HepG2 (cell line): ENCODE measurements around the gene MAP2K2. TPM values are rescaled to one million over a fixed set of nuclear protein-coding genes. Genes with fewer than 3 reads are reported as not detected.

Experiments
- polyA plus RNA-seq, 8 experiments: library from polyadenylated mRNA; depleted of rRNA in 3 of 8; stranded (reverse) in 7 of 8; unstranded in 1 of 8; fragments of >200 nt; fragmentation: Illumina TruSeq in 4 of 8; extraction: Trizol in 4 of 8; gene quantifications; 2 replicates each; pipeline versions ENCODE4 v1.2.1 to v1.2.3, GENCODE V29; 2011 to 2016; ENCODE audit warnings: low read depth in 4 of 8, missing spikeins in 1 of 8, mixed read lengths in 1 of 8; ENCODE audit not compliant: insufficient read depth in 1 of 8
- small RNA-seq, 3 experiments: library from RNA; depleted of rRNA; stranded (forward); fragments of <200 nt; gene quantifications; one replicate each; pipeline ENCODE3, GENCODE V24; 2012; ENCODE audit warnings: low read depth in 2 of 3, low replicate concordance in 1 of 3; ENCODE audit not compliant: insufficient read length in 3 of 3, insufficient read depth in 2 of 3
- total RNA-seq, 5 experiments: library from RNA; depleted of rRNA; stranded (reverse); fragments of >200 nt; fragmentation: Illumina TruSeq; extraction: Trizol; gene quantifications; 2 replicates each; pipeline ENCODE4 v1.2.3, GENCODE V29; 2016; ENCODE audit warnings: low read depth in 1 of 5

Gene MAP2K2
- total and polyA plus RNA-seq, 2 of the 13 experiments (the other 11 are each of a cell fraction or from before 2014, with no cell fraction given), result 70.3 to 80.9 TPM

Small RNAs within 50 kb of the gene (small RNA-seq; reads per million reads assigned to genes)
- gene RF00017, result 0 reads per million in 3 experiments

Other genes with a start within 250 kb of the MAP2K2 start
- not detected in 2 replicates for gene ATCAY, start 243.4 kb downstream of the MAP2K2 start, total RNA-seq (2016; rRNA removed; fragmentation: Illumina TruSeq; extraction: Trizol)
- not detected in 2 replicates for gene ATCAY, start 243.4 kb downstream of the MAP2K2 start, polyA plus RNA-seq (2011; rRNA removed)
- gene NMRK2, start 191.1 kb downstream of the MAP2K2 start, total RNA-seq (2016; rRNA removed; fragmentation: Illumina TruSeq; extraction: Trizol), result not detected in 2 replicates
- gene NMRK2, start 191.1 kb downstream of the MAP2K2 start, polyA plus RNA-seq (2011; rRNA removed), result not detected in 2 replicates
- gene DAPK3, start 153.0 kb downstream of the MAP2K2 start, total RNA-seq (2016; rRNA removed; fragmentation: Illumina TruSeq; extraction: Trizol), result 22.0 and 30.5 TPM in 2 replicates
- 37.3 and 51.9 TPM in 2 replicates for gene DAPK3, start 153.0 kb downstream of the MAP2K2 start, polyA plus RNA-seq (2011; rRNA removed)
- gene EEF2, start 138.7 kb downstream of the MAP2K2 start, total RNA-seq (2016; rRNA removed; fragmentation: Illumina TruSeq; extraction: Trizol), result 1,722 and 1,777 TPM in 2 replicates
- gene EEF2, start 138.7 kb downstream of the MAP2K2 start, polyA plus RNA-seq (2011; rRNA removed), result 1,441 and 1,465 TPM in 2 replicates
- gene PIAS4, start 116.4 kb downstream of the MAP2K2 start, total RNA-seq (2016; rRNA removed; fragmentation: Illumina TruSeq; extraction: Trizol), result 20.1 and 22.4 TPM in 2 replicates
- gene PIAS4, start 116.4 kb downstream of the MAP2K2 start, polyA plus RNA-seq (2011; rRNA removed), result 8.7 and 9.0 TPM in 2 replicates
- gene ZBTB7A, start 57.2 kb downstream of the MAP2K2 start, total RNA-seq (2016; rRNA removed; fragmentation: Illumina TruSeq; extraction: Trizol), result 3.5 and 3.6 TPM in 2 replicates
- gene ZBTB7A, start 57.2 kb downstream of the MAP2K2 start, polyA plus RNA-seq (2011; rRNA removed), result 4.0 and 5.5 TPM in 2 replicates
- gene CREB3L3, start 29.5 kb upstream of the MAP2K2 start, total RNA-seq (2016; rRNA removed; fragmentation: Illumina TruSeq; extraction: Trizol), result 3.8 and 4.5 TPM in 2 replicates
- 3.8 and 7.0 TPM in 2 replicates for gene CREB3L3, start 29.5 kb upstream of the MAP2K2 start, polyA plus RNA-seq (2011; rRNA removed)
- gene SIRT6, start 58.4 kb upstream of the MAP2K2 start, total RNA-seq (2016; rRNA removed; fragmentation: Illumina TruSeq; extraction: Trizol), result 8.6 and 11.0 TPM in 2 replicates
- 18.4 and 20.7 TPM in 2 replicates for gene SIRT6, start 58.4 kb upstream of the MAP2K2 start, polyA plus RNA-seq (2011; rRNA removed)
- gene ANKRD24, start 58.6 kb upstream of the MAP2K2 start, total RNA-seq (2016; rRNA removed; fragmentation: Illumina TruSeq; extraction: Trizol), result 0.13 TPM in 1 of 2 replicates, not detected in the other
- 0.17 and 0.24 TPM in 2 replicates for gene ANKRD24, start 58.6 kb upstream of the MAP2K2 start, polyA plus RNA-seq (2011; rRNA removed)
- gene EBI3, start 105.4 kb upstream of the MAP2K2 start, total RNA-seq (2016; rRNA removed; fragmentation: Illumina TruSeq; extraction: Trizol), result not detected in 2 replicates
- 3.4 and 8.3 TPM in 2 replicates for gene EBI3, start 105.4 kb upstream of the MAP2K2 start, polyA plus RNA-seq (2011; rRNA removed)
- gene YJU2, start 123.0 kb upstream of the MAP2K2 start, total RNA-seq (2016; rRNA removed; fragmentation: Illumina TruSeq; extraction: Trizol), result 17.9 and 18.4 TPM in 2 replicates
- gene YJU2, start 123.0 kb upstream of the MAP2K2 start, polyA plus RNA-seq (2011; rRNA removed), result 9.3 and 10.1 TPM in 2 replicates
- gene SHD, start 155.1 kb upstream of the MAP2K2 start, total RNA-seq (2016; rRNA removed; fragmentation: Illumina TruSeq; extraction: Trizol), result 0.11 TPM in 1 of 2 replicates, not detected in the other
- gene SHD, start 155.1 kb upstream of the MAP2K2 start, polyA plus RNA-seq (2011; rRNA removed), result 0.20 and 0.42 TPM in 2 replicates
- gene TMIGD2, start 178.3 kb upstream of the MAP2K2 start, total RNA-seq (2016; rRNA removed; fragmentation: Illumina TruSeq; extraction: Trizol), result 0.11 TPM in 1 of 2 replicates, not detected in the other
- gene TMIGD2, start 178.3 kb upstream of the MAP2K2 start, polyA plus RNA-seq (2011; rRNA removed), result 1.0 and 2.5 TPM in 2 replicates
- 0.29 TPM in 1 of 2 replicates, not detected in the other for gene FSD1, start 180.5 kb upstream of the MAP2K2 start, total RNA-seq (2016; rRNA removed; fragmentation: Illumina TruSeq; extraction: Trizol)
- 0.66 and 1.4 TPM in 2 replicates for gene FSD1, start 180.5 kb upstream of the MAP2K2 start, polyA plus RNA-seq (2011; rRNA removed)
- 39.0 and 43.1 TPM in 2 replicates for gene STAP2, start 214.7 kb upstream of the MAP2K2 start, total RNA-seq (2016; rRNA removed; fragmentation: Illumina TruSeq; extraction: Trizol)
- gene STAP2, start 214.7 kb upstream of the MAP2K2 start, polyA plus RNA-seq (2011; rRNA removed), result 43.7 and 56.0 TPM in 2 replicates
- 12.9 and 15.8 TPM in 2 replicates for gene MPND, start 219.4 kb upstream of the MAP2K2 start, total RNA-seq (2016; rRNA removed; fragmentation: Illumina TruSeq; extraction: Trizol)
- 10.8 and 12.5 TPM in 2 replicates for gene MPND, start 219.4 kb upstream of the MAP2K2 start, polyA plus RNA-seq (2011; rRNA removed)